ENCODE data around the gene BET1L. TPM values are rescaled to one million over a fixed set of nuclear protein-coding genes. Genes with fewer than 3 reads are reported as not detected.

BET1L gene
- polyA plus RNA-seq, 1 of the 3 experiments (the other 2 are of a cell fraction): 56.9 TPM

Small RNA genes within 50 kb of the gene (small RNA-seq; reads per million reads assigned to genes)
- 0 reads per million in 7 experiments for gene RNU6-447P

Other genes starting within 250 kb of the BET1L start
- not detected in 2 replicates for gene SCGB1C1, start 14.3 kb downstream of the BET1L start, polyA plus RNA-seq (2012; rRNA removed)
- gene RIC8A, start 309 bp upstream of the BET1L start, polyA plus RNA-seq (2012; rRNA removed): 115 and 127 TPM in 2 replicates
- gene SIRT3, start 28.9 kb upstream of the BET1L start, polyA plus RNA-seq (2012; rRNA removed): 34.4 and 40.1 TPM in 2 replicates
- 196 and 227 TPM in 2 replicates for gene PSMD13, start 29.6 kb upstream of the BET1L start, polyA plus RNA-seq (2012; rRNA removed)
- not detected in 2 replicates for gene NLRP6, start 71.0 kb upstream of the BET1L start, polyA plus RNA-seq (2012; rRNA removed)
- 19.9 and 26.5 TPM in 2 replicates for gene PGGHG, start 81.7 kb upstream of the BET1L start, polyA plus RNA-seq (2012; rRNA removed)
- gene IFITM5, start 92.1 kb upstream of the BET1L start, polyA plus RNA-seq (2012; rRNA removed): not detected in 2 replicates
- gene IFITM2, start 100.4 kb upstream of the BET1L start, polyA plus RNA-seq (2012; rRNA removed): 398 and 518 TPM in 2 replicates
- gene IFITM1, start 106.6 kb upstream of the BET1L start, polyA plus RNA-seq (2012; rRNA removed): 15.3 and 19.4 TPM in 2 replicates
- gene IFITM3, start 113.5 kb upstream of the BET1L start, polyA plus RNA-seq (2012; rRNA removed): 229 and 326 TPM in 2 replicates
- 58.6 and 66.7 TPM in 2 replicates for gene B4GALNT4, start 162.1 kb upstream of the BET1L start, polyA plus RNA-seq (2012; rRNA removed)
- gene PKP3, start 186.8 kb upstream of the BET1L start, polyA plus RNA-seq (2012; rRNA removed): 1.4 and 2.4 TPM in 2 replicates
- gene SIGIRR, start 207.6 kb upstream of the BET1L start, polyA plus RNA-seq (2012; rRNA removed): 22.4 and 32.5 TPM in 2 replicates
- 0.06 and 0.12 TPM in 2 replicates for gene ANO9, start 234.6 kb upstream of the BET1L start, polyA plus RNA-seq (2012; rRNA removed)
- gene PTDSS2, start 242.9 kb upstream of the BET1L start, polyA plus RNA-seq (2012; rRNA removed): 25.6 and 28.6 TPM in 2 replicates